ENCODE data around the gene ZC3H10. TPM values are rescaled to one million over a fixed set of nuclear protein-coding genes. Genes with fewer than 3 reads are reported as not detected.

The ZC3H10 gene
- total RNA-seq, 3 donors from 2014 or later = 5.0 to 11.8 (median 5.4) TPM

DNA sequence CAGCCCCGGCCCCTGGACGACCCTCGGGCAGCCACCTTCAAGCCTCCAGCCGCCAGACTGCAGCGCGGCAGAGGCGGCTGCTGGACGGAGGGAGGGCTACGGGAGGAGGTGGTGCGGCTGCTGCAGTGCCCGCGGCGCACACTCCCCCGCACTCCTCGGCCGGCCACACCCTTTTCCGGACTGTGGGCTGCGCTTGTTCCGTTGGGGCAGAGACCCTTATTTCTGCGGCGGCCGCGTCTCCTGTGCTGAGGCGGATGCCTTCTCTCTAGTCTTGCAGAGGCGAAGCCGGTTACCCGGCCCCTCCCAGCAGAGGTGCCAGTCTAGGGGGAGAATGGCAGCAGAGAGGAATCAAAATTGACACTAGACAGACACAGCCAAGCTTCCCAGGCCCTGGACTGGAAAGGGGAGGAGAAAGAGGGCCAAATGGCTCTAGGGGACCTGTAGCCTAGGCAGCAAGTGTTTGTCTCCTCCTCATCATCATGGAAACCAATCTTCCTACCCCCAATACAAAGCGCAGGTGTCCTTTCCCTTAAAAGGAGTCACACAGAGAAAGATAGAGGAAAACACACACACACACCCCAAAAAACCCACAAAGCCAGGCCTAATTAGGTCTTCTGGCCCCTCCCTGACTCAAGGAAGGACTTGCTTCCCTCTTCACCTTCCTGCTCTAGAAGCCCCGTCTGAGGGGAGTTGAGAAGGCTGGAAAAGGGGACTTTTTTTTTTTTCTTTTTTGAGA is 11.3 kb downstream of the ZC3H10 start:
- peaks cover 5% of the 10 kb centered on the region for H3K36me3 ChIP-seq (ENCODE audit: low read depth)
- TF ChIP-seq, protein P1, sequence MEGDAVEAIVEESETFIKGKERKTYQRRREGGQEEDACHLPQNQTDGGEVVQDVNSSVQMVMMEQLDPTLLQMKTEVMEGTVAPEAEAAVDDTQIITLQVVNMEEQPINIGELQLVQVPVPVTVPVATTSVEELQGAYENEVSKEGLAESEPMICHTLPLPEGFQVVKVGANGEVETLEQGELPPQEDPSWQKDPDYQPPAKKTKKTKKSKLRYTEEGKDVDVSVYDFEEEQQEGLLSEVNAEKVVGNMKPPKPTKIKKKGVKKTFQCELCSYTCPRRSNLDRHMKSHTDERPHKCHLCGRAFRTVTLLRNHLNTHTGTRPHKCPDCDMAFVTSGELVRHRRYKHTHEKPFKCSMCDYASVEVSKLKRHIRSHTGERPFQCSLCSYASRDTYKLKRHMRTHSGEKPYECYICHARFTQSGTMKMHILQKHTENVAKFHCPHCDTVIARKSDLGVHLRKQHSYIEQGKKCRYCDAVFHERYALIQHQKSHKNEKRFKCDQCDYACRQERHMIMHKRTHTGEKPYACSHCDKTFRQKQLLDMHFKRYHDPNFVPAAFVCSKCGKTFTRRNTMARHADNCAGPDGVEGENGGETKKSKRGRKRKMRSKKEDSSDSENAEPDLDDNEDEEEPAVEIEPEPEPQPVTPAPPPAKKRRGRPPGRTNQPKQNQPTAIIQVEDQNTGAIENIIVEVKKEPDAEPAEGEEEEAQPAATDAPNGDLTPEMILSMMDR (IDR thresholded peaks at IDR 0.05) = no peak
- intact Hi-C loops (cut with DNase I, micrococcal nuclease) = loop anchor here in 1 of 2 donors (10.0 kb wide), 1 partner anchor 55 kb away; the partner anchor contains the start of gene SMARCC2
- DNase-seq (peak; percentile 73 to 92 (median 82)), ATAC-seq (peak; percentile 48)
- H3K4me1 ChIP-seq (ENCODE audit: low read depth) = peaks cover 22% of the 10 kb centered on the region
- peak overlapping the region; percentile 49 for H3K4me3 ChIP-seq
- H3K9me3 ChIP-seq = no peaks in the 10 kb centered on the region

DNA sequence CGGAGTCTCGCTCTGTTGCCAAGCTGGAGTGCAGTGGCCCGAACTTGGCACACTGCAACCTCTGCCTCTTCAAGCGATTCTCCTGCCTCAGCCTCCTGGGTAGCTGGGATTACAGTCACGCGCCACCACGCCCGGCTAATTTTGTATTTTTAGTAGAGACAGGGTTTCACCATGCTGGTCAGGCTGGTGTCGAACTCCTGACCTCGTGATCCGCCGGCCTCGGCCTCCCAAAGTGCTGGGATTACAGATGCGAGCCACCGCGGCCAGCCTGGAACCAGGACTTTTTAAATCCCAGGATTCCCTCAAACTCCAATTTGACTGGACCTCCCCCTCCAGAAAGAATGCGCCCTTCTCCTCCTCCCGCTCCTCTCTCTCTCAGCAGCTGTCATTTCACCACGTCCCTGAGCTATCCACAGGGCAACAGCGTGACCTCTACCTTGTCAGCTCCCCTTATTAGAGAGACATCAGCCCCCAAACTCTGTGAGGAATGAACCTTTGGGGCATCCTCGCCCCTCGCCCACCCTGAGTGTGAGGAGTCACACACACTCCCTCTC is 12.0 kb downstream of the ZC3H10 start:
- peak in 2 of 3 donors; percentile 43 to 52 for DNase-seq
- no peak for ATAC-seq
- H3K4me3 ChIP-seq = no peak overlapping the region
- peaks cover 22% of the 10 kb centered on the region for H3K4me1 ChIP-seq (ENCODE audit: low read depth)
- no peaks in the 10 kb centered on the region for H3K9me3 ChIP-seq
- intact Hi-C loops (cut with DNase I, micrococcal nuclease) = loop anchor here in 1 of 2 donors (10.0 kb wide), 1 partner anchor 55 kb away; the partner anchor contains the start of gene SMARCC2
- TF ChIP-seq, protein P1 (IDR thresholded peaks at IDR 0.05) = no peak
- H3K36me3 ChIP-seq (ENCODE audit: low read depth) = peaks cover 5% of the 10 kb centered on the region

DNA sequence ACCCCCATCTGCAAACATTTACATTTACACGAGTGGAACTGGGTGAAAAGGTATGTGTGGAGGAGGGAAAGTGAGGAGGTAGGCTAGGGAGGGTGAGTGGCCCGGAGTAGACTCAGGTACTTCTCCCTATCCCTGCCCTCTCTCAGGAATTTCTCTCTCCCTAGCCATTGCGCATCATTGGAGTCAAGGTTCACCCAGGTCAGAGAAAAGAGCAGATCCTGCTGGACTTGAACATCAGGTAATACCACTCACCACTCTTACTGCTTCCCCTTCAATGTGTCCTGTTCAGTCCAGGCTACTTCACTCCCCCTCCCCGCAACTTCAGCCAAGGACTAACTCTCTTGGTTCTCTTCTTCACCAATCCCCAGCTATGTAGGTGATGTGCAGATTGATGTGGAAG is 12.8 kb downstream of the ZC3H10 start:
- peaks cover 22% of the 10 kb centered on the region for H3K4me1 ChIP-seq (ENCODE audit: low read depth)
- no peak for ATAC-seq
- H3K9me3 ChIP-seq = no peaks in the 10 kb centered on the region
- intact Hi-C loops (cut with DNase I, micrococcal nuclease) = no loop called here
- DNase-seq = no peak
- TF ChIP-seq, protein P1 (IDR thresholded peaks at IDR 0.05) = no peak
- peaks cover 5% of the 10 kb centered on the region for H3K36me3 ChIP-seq (ENCODE audit: low read depth)
- no peak overlapping the region for H3K4me3 ChIP-seq

DNA sequence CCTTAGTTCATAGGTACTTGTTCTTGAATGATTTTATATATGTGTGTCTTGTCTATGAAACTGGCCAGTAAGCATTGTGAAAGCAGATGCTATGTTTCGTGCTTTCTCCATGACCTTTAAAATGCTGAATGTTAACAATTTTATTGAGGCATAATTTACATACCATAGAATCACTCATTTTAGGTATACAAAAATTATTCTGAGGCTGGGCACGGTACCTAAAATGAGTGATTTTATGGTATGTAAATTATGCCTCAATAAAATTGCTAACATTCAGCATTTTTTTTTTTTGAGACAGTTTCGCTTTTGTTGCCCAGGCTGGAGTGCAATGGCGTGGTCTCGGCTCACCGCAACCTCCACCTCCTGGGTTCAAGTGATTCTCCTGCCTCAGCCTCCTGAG is 16.8 kb downstream of the ZC3H10 start:
- no peaks in the 10 kb centered on the region for H3K9me3 ChIP-seq
- H3K4me1 ChIP-seq (ENCODE audit: low read depth) = peaks cover 3% of the 10 kb centered on the region
- DNase-seq = no peak
- H3K4me3 ChIP-seq = no peak overlapping the region
- ATAC-seq = no peak
- intact Hi-C loops (cut with DNase I, micrococcal nuclease) = no loop called here
- TF ChIP-seq, protein P1 (IDR thresholded peaks at IDR 0.05) = no peak
- peaks cover 4% of the 10 kb centered on the region for H3K36me3 ChIP-seq (ENCODE audit: low read depth)

DNA sequence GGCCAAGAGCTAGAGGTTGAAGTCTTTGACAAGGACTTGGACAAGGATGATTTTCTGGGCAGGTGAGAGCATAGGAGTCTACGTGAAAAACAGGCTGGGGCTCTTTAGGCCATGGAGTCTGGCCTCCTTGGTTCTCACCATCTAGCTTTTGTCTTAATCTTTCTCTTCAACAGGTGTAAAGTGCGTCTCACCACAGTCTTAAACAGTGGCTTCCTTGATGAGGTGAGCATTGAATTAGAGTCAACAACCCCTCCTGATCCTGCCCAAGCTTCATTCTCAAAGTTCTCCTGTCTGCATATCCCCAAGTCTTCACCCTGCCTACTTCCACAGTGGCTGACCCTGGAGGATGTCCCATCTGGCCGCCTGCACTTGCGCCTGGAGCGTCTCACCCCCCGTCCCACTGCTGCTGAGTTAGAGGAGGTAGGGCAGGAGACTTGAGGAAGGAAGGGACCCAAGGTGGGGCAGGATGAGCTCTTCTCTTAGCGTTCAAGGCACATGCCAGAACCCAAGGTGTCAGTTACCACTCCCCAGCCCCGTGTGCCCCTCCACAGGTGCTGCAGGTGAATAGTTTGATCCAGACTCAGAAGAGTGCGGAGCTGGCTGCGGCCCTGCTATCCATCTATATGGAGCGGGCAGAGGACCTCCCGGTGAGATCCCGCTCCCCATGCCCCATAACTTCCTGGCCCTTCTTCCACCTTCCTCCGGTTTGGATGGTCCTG is 19.9 kb downstream of the ZC3H10 start:
- Histone ChIP-seq H3K4me1 (ENCODE audit: low read depth) (no peaks in the 10 kb centered on the region), H3K36me3 (ENCODE audit: low read depth) (peaks cover 4% of the 10 kb centered on the region), H3K4me3 (no peak overlapping the region), H3K9me3 (no peaks in the 10 kb centered on the region)
- no peak for ATAC-seq
- intact Hi-C loops (cut with DNase I, micrococcal nuclease) = no loop called here
- TF ChIP-seq, protein P1 (IDR thresholded peaks at IDR 0.05) = no peak
- no peak for DNase-seq

Measured in mucosa of descending colon (tissue), 3 donors.